Lung (tissue), 12 donors: ENCODE data around the gene PRELP. TPM values are rescaled to one million over a fixed set of nuclear protein-coding genes. Genes with fewer than 3 reads are reported as not detected.

Experiments used
- ATAC-seq: fragments of 200-7000 bp; cut with Tn5 transposase; one replicate; pipeline ENCODE4 v1.9.1; 2020; ENCODE audit warnings: moderate number of reproducible peaks; ENCODE audit not compliant: insufficient read depth, low FRiP score
- DNase-seq, 3 donors: peaks; one replicate each; pipeline ENCODE4 v3.0.0-alpha.2; 2013 to 2017
- H3K27ac ChIP-seq, 2 donors: one replicate each; pipeline ENCODE4 v1.5.1; 2013; ENCODE audit warnings: mild to moderate bottlenecking in 2 of 2, moderate library complexity in 2 of 2, control low read depth in 1 of 2, inconsistent platforms in 1 of 2, low read depth in 1 of 2, low read length in 1 of 2
- H3K27me3 ChIP-seq, 3 donors: one replicate each; pipeline ENCODE4 v1.5.1; 2013; ENCODE audit warnings: low read length in 2 of 3; ENCODE audit not compliant: control insufficient read depth in 3 of 3, insufficient read depth in 3 of 3
- H3K36me3 ChIP-seq, 4 donors: one replicate each; pipeline ENCODE4 v1.5.1; 2013; ENCODE audit warnings: low read length in 4 of 4, mild to moderate bottlenecking in 1 of 4, moderate library complexity in 1 of 4; ENCODE audit not compliant: control insufficient read depth in 4 of 4, insufficient read depth in 4 of 4
- H3K4me1 ChIP-seq, 5 donors: one replicate each; pipeline ENCODE4 v1.5.1; 2013; ENCODE audit warnings: low read length in 5 of 5, mild to moderate bottlenecking in 2 of 5, moderate library complexity in 1 of 5; ENCODE audit not compliant: control insufficient read depth in 5 of 5, insufficient read depth in 5 of 5
- H3K4me3 ChIP-seq: one replicate; pipeline ENCODE4 v1.5.1; 2013; ENCODE audit warnings: mild to moderate bottlenecking, control low read depth, moderate library complexity
- H3K9ac ChIP-seq, 2 donors: one replicate each; pipeline ENCODE4 v1.5.1; 2013; ENCODE audit warnings: low read length in 2 of 2, control low read depth in 1 of 2; ENCODE audit not compliant: insufficient read depth in 1 of 2
- H3K9me3 ChIP-seq, 4 donors: one replicate each; pipeline ENCODE4 v1.5.1; 2013; ENCODE audit warnings: low read length in 3 of 4, mild to moderate bottlenecking in 1 of 4, moderate library complexity in 1 of 4; ENCODE audit not compliant: control insufficient read depth in 4 of 4, insufficient read depth in 3 of 4
- WGBS, 2 donors: extraction: QIAGEN DNeasy Blood & Tissue Kit; methylation state at CpG; one replicate each; pipeline ENCODE4 v1.1.7; 2013; 5-methylcytosine and 5-hydroxymethylcytosine counted together
- polyA plus RNA-seq, 2 donors: library from polyadenylated mRNA; stranded (reverse); fragments of 200-250 nt; gene quantifications; one replicate each; pipeline ENCODE4 v1.2.1, GENCODE V29; 2013
- total RNA-seq, 2 donors: library from RNA; depleted of rRNA in 1 of 2; stranded (reverse); fragments of >200 nt in 1 of 2; gene quantifications; one replicate each; pipeline ENCODE4 v1.2.1, GENCODE V29; 2014 to 2021
- TF ChIP-seq, protein P1 (sequence below): IDR thresholded peaks from 2 replicates; pipeline ENCODE4 v1.5.1; 2012; ENCODE audit warnings: mild to moderate bottlenecking; ENCODE audit errors: control extremely low read depth, extremely low read depth
- donor health status: control.
- donor health status: control.
- donor health status: Bipolar disorder and iron deficiency.
- donor health status: healthy.
- donor health status: DM: yes; HTN: yes; CAD: no.

The PRELP gene
- total and polyA plus RNA-seq, 4 donors, result 2.0 to 26.0 (median 13.6) TPM

DNA sequence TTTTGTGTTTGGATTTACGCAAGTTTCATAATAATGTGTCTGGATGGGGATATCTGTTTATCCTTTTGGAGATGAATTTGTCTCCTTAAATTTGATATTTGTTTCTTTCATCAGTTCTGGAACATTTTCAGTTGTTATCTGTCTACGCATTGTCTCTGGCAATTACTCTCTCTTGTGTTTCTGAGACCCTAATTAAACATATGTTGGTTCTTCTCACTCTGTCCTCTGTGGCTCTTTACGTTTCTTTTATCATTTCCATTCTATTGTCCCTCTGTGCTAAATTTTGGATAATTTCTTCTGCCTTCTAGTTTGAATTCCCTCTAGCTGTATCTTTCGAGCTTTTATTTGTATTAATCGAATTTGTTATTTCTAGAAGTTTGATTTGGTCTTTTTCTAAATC is 17.5 kb upstream of the PRELP start:
- TF ChIP-seq, protein P1, sequence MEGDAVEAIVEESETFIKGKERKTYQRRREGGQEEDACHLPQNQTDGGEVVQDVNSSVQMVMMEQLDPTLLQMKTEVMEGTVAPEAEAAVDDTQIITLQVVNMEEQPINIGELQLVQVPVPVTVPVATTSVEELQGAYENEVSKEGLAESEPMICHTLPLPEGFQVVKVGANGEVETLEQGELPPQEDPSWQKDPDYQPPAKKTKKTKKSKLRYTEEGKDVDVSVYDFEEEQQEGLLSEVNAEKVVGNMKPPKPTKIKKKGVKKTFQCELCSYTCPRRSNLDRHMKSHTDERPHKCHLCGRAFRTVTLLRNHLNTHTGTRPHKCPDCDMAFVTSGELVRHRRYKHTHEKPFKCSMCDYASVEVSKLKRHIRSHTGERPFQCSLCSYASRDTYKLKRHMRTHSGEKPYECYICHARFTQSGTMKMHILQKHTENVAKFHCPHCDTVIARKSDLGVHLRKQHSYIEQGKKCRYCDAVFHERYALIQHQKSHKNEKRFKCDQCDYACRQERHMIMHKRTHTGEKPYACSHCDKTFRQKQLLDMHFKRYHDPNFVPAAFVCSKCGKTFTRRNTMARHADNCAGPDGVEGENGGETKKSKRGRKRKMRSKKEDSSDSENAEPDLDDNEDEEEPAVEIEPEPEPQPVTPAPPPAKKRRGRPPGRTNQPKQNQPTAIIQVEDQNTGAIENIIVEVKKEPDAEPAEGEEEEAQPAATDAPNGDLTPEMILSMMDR, result no peak
- DNase-seq (no peak), ATAC-seq (no peak)
- no peaks in the 10 kb centered on the region for H3K36me3 ChIP-seq
- H3K27ac ChIP-seq, result no peak overlapping the region
- no peak overlapping the region for H3K4me3 ChIP-seq
- peaks cover 0 to 6% (median 0%) of the 10 kb centered on the region in 5 donors for H3K4me1 ChIP-seq
- WGBS, 2 donors, result 94 to 95% methylated on average over 5 of the region's 5 CpGs
- no peaks in the 10 kb centered on the region for H3K27me3 ChIP-seq
- no peak overlapping the region for H3K9ac ChIP-seq
- H3K9me3 ChIP-seq, result no peaks in the 10 kb centered on the region

DNA sequence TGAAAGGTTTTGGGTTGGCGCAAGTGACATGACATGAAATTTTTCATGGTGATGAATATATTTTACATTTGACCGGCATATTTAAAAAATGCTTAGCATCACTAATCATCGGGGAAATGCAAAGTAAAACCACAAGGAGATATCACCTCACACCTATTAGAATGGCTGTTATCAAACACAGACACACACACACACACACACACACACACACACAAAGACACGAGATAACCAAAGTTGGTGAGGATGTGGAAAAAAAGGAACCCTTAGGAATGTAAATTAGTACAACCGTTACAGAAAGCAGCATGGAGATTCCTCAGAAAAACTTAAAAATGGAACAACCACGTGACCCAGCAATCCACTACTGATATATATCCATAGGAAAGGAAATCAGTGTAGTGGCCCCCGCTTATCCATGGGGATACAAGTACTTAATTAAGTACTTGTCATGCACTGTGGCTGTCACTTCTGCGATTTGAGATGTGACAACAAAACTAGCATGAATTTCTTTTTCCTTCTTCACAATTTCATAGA is 15.9 kb upstream of the PRELP start:
- WGBS, 2 donors, result 68 to 79% methylated on average over 8 of the region's 8 CpGs
- no peaks in the 10 kb centered on the region for H3K9me3 ChIP-seq
- TF ChIP-seq, protein P1, result no peak

DNA sequence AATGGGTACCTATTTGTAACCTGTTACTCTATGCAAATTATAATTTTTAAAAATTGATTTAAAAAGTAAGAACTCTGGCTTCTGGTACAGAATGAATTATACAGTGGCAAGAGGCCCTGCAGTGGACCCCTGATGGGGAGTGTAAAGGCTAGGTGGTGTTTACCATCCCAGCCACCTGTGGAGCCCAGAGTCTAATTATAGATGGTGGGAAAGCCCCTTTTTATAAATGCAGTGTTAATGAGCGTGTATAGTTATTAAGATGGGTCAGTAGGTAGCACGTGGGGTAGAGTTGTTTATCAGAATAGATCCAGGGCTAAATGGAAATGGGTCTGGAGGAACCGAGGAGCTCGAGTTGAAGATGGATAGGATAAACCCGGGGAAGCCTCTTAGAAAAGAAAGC is 13.9 kb upstream of the PRELP start:
- Histone ChIP-seq H3K27ac (no peak overlapping the region), H3K9ac (no peak overlapping the region), H3K4me3 (no peak overlapping the region), H3K9me3 (no peaks in the 10 kb centered on the region), H3K36me3 (no peaks in the 10 kb centered on the region), H3K27me3 (no peaks in the 10 kb centered on the region), H3K4me1 (peaks cover 0 to 33% (median 21%) of the 10 kb centered on the region in 5 donors)
- WGBS, 2 donors, result 68 to 77% methylated on average over 5 of the region's 5 CpGs
- TF ChIP-seq, protein P1, result no peak
- ATAC-seq, result no peak
- DNase-seq, result no peak

More for the DNA sequence above, 15.9 kb upstream of the PRELP start:
- no peaks in the 10 kb centered on the region for H3K36me3 ChIP-seq
- H3K4me1 ChIP-seq, result peaks cover 0 to 13% (median 4%) of the 10 kb centered on the region in 5 donors
- H3K9ac ChIP-seq, result no peak overlapping the region
- H3K27ac ChIP-seq, result no peak overlapping the region
- H3K4me3 ChIP-seq, result no peak overlapping the region
- no peaks in the 10 kb centered on the region for H3K27me3 ChIP-seq
- ATAC-seq (no peak), DNase-seq (no peak)

DNA sequence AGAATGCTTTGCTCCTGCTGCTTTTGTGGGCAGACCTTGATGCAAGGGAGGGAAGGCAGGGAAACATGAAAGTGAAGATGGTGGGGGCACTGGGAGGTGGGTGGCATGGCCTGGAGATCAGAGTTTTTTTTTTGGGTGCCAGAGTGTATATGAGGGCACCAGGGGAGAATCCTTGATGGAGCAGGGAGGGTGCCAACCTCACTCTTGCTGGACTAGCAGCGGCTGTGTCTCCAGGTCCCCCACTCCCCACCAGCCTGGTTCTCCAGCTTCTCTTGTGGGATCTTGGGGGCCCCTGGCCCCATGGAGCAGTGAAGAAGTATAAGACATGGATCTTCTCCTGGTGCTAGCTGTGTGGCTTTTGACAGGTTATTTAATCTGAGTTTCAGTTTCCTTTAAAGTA is 13.5 kb upstream of the PRELP start:
- H3K27ac ChIP-seq, result no peak overlapping the region
- no peaks in the 10 kb centered on the region for H3K27me3 ChIP-seq
- no peak overlapping the region for H3K4me3 ChIP-seq
- H3K9ac ChIP-seq, result no peak overlapping the region
- WGBS, 2 donors, result 97 to 100% methylated on average over 1 of the region's 1 CpG
- TF ChIP-seq, protein P1, result no peak
- DNase-seq, result no peak
- no peaks in the 10 kb centered on the region for H3K9me3 ChIP-seq
- no peak for ATAC-seq
- no peaks in the 10 kb centered on the region for H3K36me3 ChIP-seq
- H3K4me1 ChIP-seq, result peaks cover 0 to 34% (median 21%) of the 10 kb centered on the region in 5 donors
